HepG2 (cell line): ENCODE data around the gene MRPL18. TPM values are rescaled to one million over a fixed set of nuclear protein-coding genes. Genes with fewer than 3 reads are reported as not detected.

ENCODE experiments used
- ATAC-seq: fragments of 200-7000 bp; cut with Tn5 transposase; 3 replicates; pipeline ENCODE4 v1.9.1; 2020; ENCODE audit warnings: mild to moderate bottlenecking, moderate library complexity
- BruUV-seq: library from RNA; stranded (reverse); fragments of 400-500 nt; replicated peaks from 2 replicates; lab custom pipeline; 2021; lab: Mats Ljungman, UMichigan
- CTCF ChIA-PET: fragments of 300-600 bp; formaldehyde crosslinking; extraction: SDS; loops from one replicate; lab custom pipeline; 2021; ENCODE audit warnings: low total read pairs, inconsistent platforms, low intra/inter-chr PET ratio; lab: Yijun Ruan, JAX
- POLR2A ChIA-PET: fragments of 350-600 bp; sonication (Branson Sonifier 250); formaldehyde crosslinking; loops from one replicate; lab custom pipeline; 2020; ENCODE audit warnings: antibody characterized with exemption, inconsistent platforms; lab: Yijun Ruan, JAX
- DNase-seq: peaks from one replicate; pipeline ENCODE4 v3.0.0-alpha.2; 2015; ENCODE audit warnings: low spot score
- FAIRE-seq: peaks from 3 replicates; lab custom pipeline; 2011; peaks lifted over from hg19 to GRCh38; lab: Jason Lieb, UNC
- H2AFZ ChIP-seq: one replicate; pipeline ENCODE4 v1.6.1; 2011; ENCODE audit warnings: low read length, inconsistent platforms
- H3K27ac ChIP-seq: fragments of 300-600 bp; 3 replicates; pipeline ENCODE4 v1.8.0; 2011; ENCODE audit warnings: mixed run types, mild to moderate bottlenecking, mixed read lengths, low read length, inconsistent platforms; ENCODE audit not compliant: insufficient read depth; ENCODE audit errors: extremely low read length
- H3K27me3 ChIP-seq, 2 experiments: fragments of 200-600 bp in 1 of 2; 2 replicates in 1 of 2; 3 replicates in 1 of 2; pipeline versions ENCODE4 v1.6.0 to v1.8.0; 2011; ENCODE audit warnings: low read length in 2 of 2, mild to moderate bottlenecking in 2 of 2, moderate library complexity in 2 of 2, inconsistent platforms in 1 of 2; ENCODE audit not compliant: insufficient read depth in 2 of 2, control insufficient read depth in 1 of 2
- H3K36me3 ChIP-seq, 2 experiments: fragments of 200-600 bp in 1 of 2; replicated peaks in 1 of 2; 2 replicates in 1 of 2; 3 replicates in 1 of 2; pipeline versions ENCODE4 v1.5.1 to v1.8.0; 2011; ENCODE audit warnings: low read length in 2 of 2, inconsistent platforms in 1 of 2; ENCODE audit not compliant: insufficient read depth in 2 of 2, control insufficient read depth in 1 of 2
- H3K4me1 ChIP-seq: 2 replicates; pipeline ENCODE4 v1.5.1; 2012; ENCODE audit warnings: low read length, inconsistent platforms; ENCODE audit not compliant: insufficient read depth
- H3K4me2 ChIP-seq: 2 replicates; pipeline ENCODE4 v1.6.0; 2011; ENCODE audit warnings: low read depth, low read length, inconsistent platforms
- H3K4me3 ChIP-seq, 3 experiments: fragments of 200-600 bp in 1 of 3; sonication (generic), shearing (Covaris generic) in 1 of 3; replicated peaks in 1 of 3; 2 replicates each; pipeline ENCODE4 v1.5.1; 2011 to 2016; ENCODE audit warnings: low read length in 3 of 3, inconsistent platforms in 2 of 3, low read depth in 2 of 3, mild to moderate bottlenecking in 2 of 3, control low read depth in 1 of 3, mixed read lengths in 1 of 3; ENCODE audit not compliant: insufficient read depth in 1 of 3
- H3K79me2 ChIP-seq: one replicate; pipeline ENCODE4 v1.6.1; 2011; ENCODE audit warnings: low read length, inconsistent platforms; ENCODE audit not compliant: insufficient read depth
- H3K9ac ChIP-seq: 2 replicates; pipeline ENCODE4 v1.6.0; 2011; ENCODE audit warnings: mild to moderate bottlenecking, low read depth, low read length, inconsistent platforms; ENCODE audit not compliant: insufficient read depth
- H3K9me3 ChIP-seq: 2 replicates; pipeline ENCODE4 v1.5.1; 2012; ENCODE audit warnings: mild to moderate bottlenecking, low read length
- H4K20me1 ChIP-seq: 2 replicates; pipeline ENCODE4 v1.6.0; 2011; ENCODE audit warnings: inconsistent platforms, mild to moderate bottlenecking, low read length, moderate library complexity; ENCODE audit not compliant: insufficient read depth
- FOXJ3 ChIP-seq: sonication (generic); formaldehyde crosslinking; IDR thresholded peaks from 2 replicates; pipeline ENCODE4 v1.4.0; 2020; ENCODE audit warnings: missing genetic modification reagents, mild to moderate bottlenecking, borderline replicate concordance
- FOXM1 ChIP-seq: sonication (generic); formaldehyde crosslinking; IDR thresholded peaks from 2 replicates; pipeline ENCODE4 v1.5.0; 2020; ENCODE audit warnings: missing genetic modification reagents
- MIER3 ChIP-seq: IDR thresholded peaks from 2 replicates; pipeline ENCODE4 v1.6.1; 2016; ENCODE audit warnings: missing compliant biosample characterization, borderline replicate concordance
- POLR2AphosphoS5 ChIP-seq: IDR thresholded peaks from 2 replicates; pipeline ENCODE4 v1.6.1; 2012; ENCODE audit warnings: low read depth, low read length
- PRMT3 ChIP-seq: sonication (generic); formaldehyde crosslinking; IDR thresholded peaks from 2 replicates; pipeline ENCODE4 v1.8.1; 2022; ENCODE audit warnings: low read depth, mild to moderate bottlenecking, moderate library complexity, missing genetic modification reagents, borderline replicate concordance
- RBM22 ChIP-seq: fragments of 200-400 bp; formaldehyde crosslinking; optimal IDR thresholded peaks from 2 replicates; pipeline ENCODE3; 2017; ENCODE audit warnings: mild to moderate bottlenecking, low read length, moderate library complexity
- SETDB1 ChIP-seq: sonication (generic); formaldehyde crosslinking; IDR thresholded peaks from 2 replicates; pipeline ENCODE4 v1.5.1; 2020; ENCODE audit warnings: missing genetic modification reagents, mild to moderate bottlenecking, borderline replicate concordance
- TOE1 ChIP-seq: sonication (generic); formaldehyde crosslinking; IDR thresholded peaks from 2 replicates; pipeline ENCODE4 v1.4.0; 2020; ENCODE audit warnings: mild to moderate bottlenecking, missing genetic modification reagents
- ZNF225 ChIP-seq: sonication (generic); formaldehyde crosslinking; IDR thresholded peaks from 2 replicates; pipeline ENCODE4 v1.4.0; 2020; ENCODE audit warnings: mild to moderate bottlenecking, missing genetic modification reagents
- ZNF350 ChIP-seq: sonication (generic); formaldehyde crosslinking; IDR thresholded peaks from 2 replicates; pipeline ENCODE4 v1.4.0; 2020; ENCODE audit warnings: mild to moderate bottlenecking, low read depth, missing genetic modification reagents, borderline replicate concordance
- ZNF44 ChIP-seq: sonication (generic); formaldehyde crosslinking; IDR thresholded peaks from 2 replicates; pipeline ENCODE4 v1.5.1; 2020; ENCODE audit warnings: mild to moderate bottlenecking, missing genetic modification reagents
- ZNF709 ChIP-seq: sonication (generic); formaldehyde crosslinking; IDR thresholded peaks from 2 replicates; pipeline ENCODE4 v1.5.0; 2020; ENCODE audit warnings: mild to moderate bottlenecking, missing genetic modification reagents
- ZSCAN20 ChIP-seq: sonication (generic); formaldehyde crosslinking; IDR thresholded peaks from 2 replicates; pipeline ENCODE4 v1.4.0; 2020; ENCODE audit warnings: missing genetic modification reagents, mild to moderate bottlenecking, borderline replicate concordance
- WGBS: methylation state at CpG from one replicate; pipeline ENCODE4 v1.1.6; 2017; ENCODE audit warnings: low lambda C conversion rate; 5-methylcytosine and 5-hydroxymethylcytosine counted together
- in situ Hi-C: cut with HindIII; loops from 2 replicates; pipeline ENCODE4 v1.10.0; 2017; ENCODE audit warnings: low pct_unique_long_range_greater_than_20kb; ENCODE audit not compliant: extremely low pct_ligation_motif_present
- intact Hi-C: fragments of 100-400 bp; cut with micrococcal nuclease; formaldehyde crosslinking; loops from one replicate; pipeline ENCODE4 v1.10.0; 2022; ENCODE audit not compliant: unreplicated experiment
- polyA plus RNA-seq, 8 experiments: library from polyadenylated mRNA; depleted of rRNA in 3 of 8; stranded (reverse) in 7 of 8; unstranded in 1 of 8; fragments of >200 nt; fragmentation: Illumina TruSeq in 4 of 8; extraction: Trizol in 4 of 8; gene quantifications; 2 replicates each; pipeline versions ENCODE4 v1.2.1 to v1.2.3, GENCODE V29; 2011 to 2016; ENCODE audit warnings: low read depth in 4 of 8, missing spikeins in 1 of 8, mixed read lengths in 1 of 8; ENCODE audit not compliant: insufficient read depth in 1 of 8
- total RNA-seq, 5 experiments: library from RNA; depleted of rRNA; stranded (reverse); fragments of >200 nt; fragmentation: Illumina TruSeq; extraction: Trizol; gene quantifications; 2 replicates each; pipeline ENCODE4 v1.2.3, GENCODE V29; 2016; ENCODE audit warnings: low read depth in 1 of 5

Gene MRPL18
- total and polyA plus RNA-seq, 2 of the 13 experiments (the other 11 are each of a cell fraction or from before 2014, with no cell fraction given) = 85.6 to 176 TPM

DNA sequence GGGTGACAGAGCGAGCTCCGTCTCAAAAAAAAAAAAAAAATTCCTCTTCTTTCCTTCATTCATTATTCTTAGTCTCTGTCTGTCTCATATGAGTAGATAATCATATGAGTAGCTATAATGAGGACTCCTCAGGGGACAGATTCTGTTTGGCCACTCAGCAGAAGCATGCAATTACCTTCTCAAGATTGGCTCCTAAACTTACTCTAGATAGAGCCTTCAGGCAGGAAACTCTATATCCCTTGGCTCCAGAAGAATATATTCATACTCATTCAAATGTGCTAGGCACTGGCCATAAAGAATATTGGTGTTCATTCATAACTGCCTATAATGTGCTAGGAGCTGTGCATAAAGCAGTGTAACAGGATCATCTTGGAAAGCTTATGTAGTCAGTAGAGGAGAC lies 30.6 kb upstream of the MRPL18 start:
- ChIA-PET CTCF (no interaction called here), POLR2A (interaction anchor here (0.7 to 10.2 kb wide), 4 partner anchors 30 to 228 kb away, joined by 3 to 175 read pairs (median 76); partner anchors contain the start of genes MRPL18, SOD2, TCP1 and WTAP)
- H3K79me2 ChIP-seq = peaks cover 37% of the 10 kb centered on the region
- peak overlapping the region; percentile 30 for H3K27ac ChIP-seq
- DNase-seq (no peak), FAIRE-seq (no peak), ATAC-seq (no peak)
- 83% methylated on average over 2 of the region's 2 CpGs for WGBS
- in situ Hi-C loops (loop anchor here (5.0 kb wide), 2 partner anchors 32 to 67 kb away; partner anchors contain the start of genes SOD2 and WTAP), intact Hi-C loops (loop anchor here (10.0 kb wide), 1 partner anchor 1115 kb away; the partner anchor contains the start of gene DYNLT1)
- H3K4me1 ChIP-seq = peaks cover 55% of the 10 kb centered on the region
- H3K4me2 ChIP-seq = no peak overlapping the region
- H3K4me3 ChIP-seq = no peak overlapping the region
- H3K36me3 ChIP-seq = peaks cover 10 to 30% of the 10 kb centered on the region in 2 experiments
- H2AFZ ChIP-seq = no peak overlapping the region
- H3K9me3 ChIP-seq = no peaks in the 10 kb centered on the region
- no peak overlapping the region for H3K9ac ChIP-seq
- no peaks in the 10 kb centered on the region for H4K20me1 ChIP-seq
- BruUV-seq = no TSS peak
- peak; percentile 39; the same call in 1 of the 2 replicates for TF ChIP-seq POLR2AphosphoS5
- TF ChIP-seq ZNF44 = no peak
- TF ChIP-seq SETDB1 (CRISPR knock-in tag) = no peak
- peak; percentile 87 for TF ChIP-seq RBM22
- no peak for TF ChIP-seq ZSCAN20 (CRISPR knock-in tag)
- TF ChIP-seq MIER3 (CRISPR knock-in tag) = no peak
- no peak for TF ChIP-seq ZNF225 (CRISPR knock-in tag)
- no peak for TF ChIP-seq ZNF709
- TF ChIP-seq FOXJ3 (CRISPR knock-in tag) = no peak
- no peak for TF ChIP-seq PRMT3 (CRISPR knock-in tag)
- no peak for TF ChIP-seq TOE1 (CRISPR knock-in tag)
- no peak for TF ChIP-seq ZNF350 (CRISPR knock-in tag)
- no peak for TF ChIP-seq FOXM1 (CRISPR knock-in tag)
- H3K27me3 ChIP-seq = no peaks in the 10 kb centered on the region; a peak in 1 of 5 replicates
